Skeletal muscle cell (primary cell): Measurements from ENCODE around the gene NEK6.

Source experiments
- DNase-seq: peaks from one replicate; pipeline ENCODE4 v3.0.0-alpha.2; 2010; ENCODE audit warnings: low read depth
- H3K4me3 ChIP-seq: 2 replicates; pipeline ENCODE4 v1.5.1; 2011; ENCODE audit warnings: low read depth, mild to moderate bottlenecking, control low read depth, low read length, moderate library complexity

The NEK6 gene

GRCh38 chr9:124381170-124381945, 123.6 kb downstream of the NEK6 start:
- no peak overlapping the region for H3K4me3 ChIP-seq
- no peak for DNase-seq

GRCh38 chr9:124384210-124384609, 126.5 kb downstream of the NEK6 start:
- H3K4me3 ChIP-seq, result no peak overlapping the region
- DNase-seq, result no peak

DNA sequence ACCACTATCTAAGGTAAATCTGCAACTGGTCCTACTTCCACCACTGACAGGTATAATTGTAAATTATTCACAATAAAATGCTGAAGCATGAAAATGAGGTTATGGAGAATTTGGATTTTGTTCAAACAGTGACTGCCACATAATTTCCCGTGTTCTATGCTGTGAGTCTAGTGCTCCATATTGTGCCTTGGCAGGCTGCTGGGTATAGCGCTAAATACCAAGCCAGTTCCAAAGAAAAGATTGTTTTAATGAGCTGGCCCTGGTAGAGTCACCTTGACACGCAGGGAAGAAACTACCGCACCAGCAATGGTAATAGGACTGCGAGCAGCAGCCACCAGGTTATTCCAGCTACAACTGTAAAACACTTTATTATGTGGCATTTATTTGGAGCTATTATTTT, 127.1 kb downstream of the NEK6 start:
- DNase-seq, result no peak
- H3K4me3 ChIP-seq, result no peak overlapping the region

- DNase-seq, result no peak
- H3K4me3 ChIP-seq, result no peak overlapping the region
These were observed 127.9 kb downstream of the NEK6 start for GRCh38 chr9:124385623-124386022.

GRCh38 chr9:124386201-124386600, 128.5 kb downstream of the NEK6 start:
- no peak overlapping the region for H3K4me3 ChIP-seq
- DNase-seq, result no peak

- H3K4me3 ChIP-seq, result no peak overlapping the region
- DNase-seq, result no peak
These were observed 130.7 kb downstream of the NEK6 start for GRCh38 chr9:124388275-124389048.

DNA sequence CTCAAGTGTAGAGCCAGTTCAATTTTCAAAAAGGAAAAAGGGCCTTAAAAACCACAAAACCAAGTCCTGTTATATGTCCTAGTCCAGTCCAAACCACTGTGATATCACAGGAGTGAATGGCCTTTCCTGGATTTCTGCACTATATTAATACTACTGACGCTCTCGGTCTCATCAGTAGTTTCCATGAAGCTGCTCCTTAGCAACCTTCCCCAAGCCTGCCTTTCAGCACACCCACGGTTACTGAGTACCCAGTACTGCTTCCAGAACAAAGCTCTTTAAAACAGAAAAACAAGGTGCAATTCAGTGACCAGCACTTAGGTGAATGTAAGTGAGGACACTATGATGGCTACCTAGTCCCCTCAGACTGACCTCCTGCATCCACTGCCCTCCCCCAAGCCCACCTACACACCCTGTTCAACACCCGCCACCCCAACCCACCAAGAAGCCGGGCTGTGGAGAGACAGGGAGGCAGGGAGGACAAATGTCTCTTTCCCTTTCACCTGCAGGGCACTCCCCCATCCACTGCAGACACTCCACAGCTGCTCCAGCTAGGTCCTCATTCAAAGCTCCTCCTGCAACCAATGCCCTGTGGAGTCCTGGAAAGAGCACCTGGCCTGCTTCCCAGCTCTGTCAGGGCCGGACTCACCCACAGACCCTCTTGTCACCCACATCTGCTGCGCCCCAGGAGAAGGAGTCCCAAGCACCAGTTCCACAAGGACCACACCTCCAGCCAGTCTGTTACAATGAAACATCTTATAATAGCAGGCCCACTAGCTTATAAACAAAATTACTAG, 131.6 kb downstream of the NEK6 start:
- no peak overlapping the region for H3K4me3 ChIP-seq
- DNase-seq, result no peak

- no peak overlapping the region for H3K4me3 ChIP-seq
- no peak for DNase-seq
These were observed 133.3 kb downstream of the NEK6 start for GRCh38 chr9:124390794-124391658.

DNA sequence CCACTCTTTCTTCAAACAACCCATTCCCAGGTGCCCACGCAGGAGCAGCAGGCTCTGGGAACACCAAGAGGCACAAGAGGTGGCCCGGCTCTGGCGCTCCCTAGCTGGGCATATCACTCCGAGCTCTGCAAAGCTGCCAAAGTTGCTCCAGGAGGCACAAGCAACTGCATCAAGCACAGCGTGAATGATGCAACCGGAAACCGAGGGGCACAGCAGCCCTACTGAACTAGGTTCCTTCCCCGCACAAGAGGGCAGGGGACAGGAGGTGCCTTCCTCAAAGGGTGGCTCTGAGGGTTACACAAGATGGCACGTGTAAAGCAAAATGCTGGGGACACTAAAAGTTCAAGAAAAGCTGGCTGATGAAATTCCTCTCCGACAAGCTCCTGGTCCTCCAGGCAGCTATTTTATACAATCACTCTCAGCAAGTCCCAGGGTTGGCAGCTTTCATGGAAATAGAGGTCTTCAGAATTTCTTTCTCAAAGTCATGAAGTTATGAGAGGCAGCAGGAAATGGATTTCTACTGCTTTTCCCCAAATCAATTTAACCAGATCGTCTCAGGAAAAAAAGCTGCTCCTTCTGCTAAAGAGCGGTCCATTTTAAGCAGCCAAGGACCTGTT, 134.6 kb downstream of the NEK6 start:
- DNase-seq, result no peak

GRCh38 chr9:124392871-124393460, 135.2 kb downstream of the NEK6 start:
- DNase-seq, result peak; percentile 72
- H3K4me3 ChIP-seq, result no peak overlapping the region

More for the DNA sequence above, 134.6 kb downstream of the NEK6 start:
- no peak overlapping the region for H3K4me3 ChIP-seq

GRCh38 chr9:124394167-124394566, 136.4 kb downstream of the NEK6 start:
- H3K4me3 ChIP-seq, result no peak overlapping the region
- no peak for DNase-seq

- H3K4me3 ChIP-seq, result no peak overlapping the region
- no peak for DNase-seq
These were observed 136.8 kb downstream of the NEK6 start for GRCh38 chr9:124394596-124394995.

GRCh38 chr9:124395826-124396225, 138.1 kb downstream of the NEK6 start:
- no peak for DNase-seq
- no peak overlapping the region for H3K4me3 ChIP-seq

- H3K4me3 ChIP-seq, result no peak overlapping the region
- no peak for DNase-seq
These were observed 140.6 kb downstream of the NEK6 start for GRCh38 chr9:124398191-124398935.

GRCh38 chr9:124399323-124399967, 141.7 kb downstream of the NEK6 start:
- peak; percentile 36 for DNase-seq

GRCh38 chr9:124399968-124400940, 142.5 kb downstream of the NEK6 start:
- peak; percentile 24 for DNase-seq
- peak overlapping the region; percentile 0 for H3K4me3 ChIP-seq

More at GRCh38 chr9:124399323-124399967, 141.7 kb downstream of the NEK6 start:
- peak overlapping the region; percentile 4 for H3K4me3 ChIP-seq
